Stimulated activated CD4-positive, alpha-beta T cell treated with anti-CD3 and anti-CD28 coated beads, Interleukin-15, amount 100 ng/mL, for 24 hours (primary cell): Measurements from ENCODE around the gene IER2.

Experiments
- DNase-seq: peaks from one replicate; pipeline ENCODE4 v3.0.0-alpha.2; 2020

Gene IER2

GRCh38 chr19:13146763-13147563 is 3.2 kb upstream of the IER2 start:
- no peak for DNase-seq

GRCh38 chr19:13149173-13149627 is 1.0 kb upstream of the IER2 start:
- DNase-seq = peak; percentile 33

GRCh38 chr19:13149628-13150186 is 504 bp upstream of the IER2 start:
- peak; percentile 64 for DNase-seq

- DNase-seq = peak; percentile 53
Measured at GRCh38 chr19:13150931-13151604, 857 bp downstream of the IER2 start.

- DNase-seq = peak; percentile 96
Measured at GRCh38 chr19:13151605-13152355, 1.6 kb downstream of the IER2 start.

- no peak for DNase-seq
Measured at GRCh38 chr19:13152356-13152973, 2.3 kb downstream of the IER2 start.

GRCh38 chr19:13152974-13153568 is 2.9 kb downstream of the IER2 start:
- DNase-seq = peak; percentile 96

- DNase-seq = peak; percentile 42
Measured at GRCh38 chr19:13153569-13154240, 3.5 kb downstream of the IER2 start.

- peak; percentile 86 for DNase-seq
Measured at GRCh38 chr19:13154241-13154778, 4.1 kb downstream of the IER2 start.

GRCh38 chr19:13154911-13155471 is 4.8 kb downstream of the IER2 start:
- peak; percentile 87 for DNase-seq

GRCh38 chr19:13155472-13156359 is 5.5 kb downstream of the IER2 start:
- peak; percentile 78 for DNase-seq

GRCh38 chr19:13159713-13160112 is 9.5 kb downstream of the IER2 start:
- DNase-seq = no peak

GRCh38 chr19:13160557-13160956 is 10.3 kb downstream of the IER2 start:
- DNase-seq = no peak

- peak; percentile 97 for DNase-seq
Measured at GRCh38 chr19:13162724-13163608, 12.8 kb downstream of the IER2 start.

GRCh38 chr19:13163609-13164342 is 13.6 kb downstream of the IER2 start:
- peak; percentile 68 for DNase-seq

GRCh38 chr19:13164343-13165161 is 14.3 kb downstream of the IER2 start:
- DNase-seq = peak; percentile 62
